GM18498 (cell line): ENCODE results near the gene FHDC1.

ENCODE experiments used
- ATAC-seq: cut with Tn5 transposase; IDR thresholded peaks from one replicate; pipeline ENCODE4 v1.9.1; 2021; ENCODE audit warnings: mild to moderate bottlenecking, moderate library complexity; ENCODE audit not compliant: unreplicated experiment

The FHDC1 gene

DNA sequence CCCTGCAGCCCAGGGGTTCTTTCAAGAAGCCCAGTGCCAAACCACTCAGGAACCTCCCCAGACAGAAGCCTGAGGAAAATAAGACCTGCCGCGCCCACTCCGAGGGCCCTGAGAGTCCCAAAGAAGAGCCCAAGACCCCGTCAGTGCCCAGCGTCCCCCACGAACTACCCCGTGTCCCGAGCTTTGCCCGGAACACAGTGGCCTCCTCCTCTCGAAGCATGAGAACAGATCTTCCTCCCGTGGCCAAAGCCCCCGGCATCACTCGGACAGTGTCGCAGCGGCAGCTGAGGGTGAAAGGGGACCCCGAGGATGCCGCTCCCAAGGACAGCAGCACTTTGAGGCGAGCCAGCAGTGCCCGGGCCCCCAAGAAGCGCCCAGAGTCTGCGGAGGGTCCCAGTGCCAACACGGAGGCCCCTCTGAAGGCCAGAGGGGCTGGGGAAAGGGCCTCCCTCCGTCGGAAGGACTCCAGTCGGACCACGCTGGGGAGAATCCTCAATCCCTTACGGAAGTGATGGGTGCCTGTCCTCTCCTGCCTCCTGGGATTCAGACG, 40.2 kb downstream of the FHDC1 start:
- ATAC-seq, result no peak

- ATAC-seq, result no peak
Measured at GRCh38 chr4:152979731-152980330, 43.7 kb downstream of the FHDC1 start.

GRCh38 chr4:152981278-152981677, 45.2 kb downstream of the FHDC1 start:
- no peak for ATAC-seq

- ATAC-seq, result no peak
Measured at GRCh38 chr4:152981842-152982241, 45.7 kb downstream of the FHDC1 start.

GRCh38 chr4:152983221-152983620, 47.1 kb downstream of the FHDC1 start:
- ATAC-seq, result no peak

GRCh38 chr4:152983774-152984411, 47.8 kb downstream of the FHDC1 start:
- ATAC-seq, result no peak

DNA sequence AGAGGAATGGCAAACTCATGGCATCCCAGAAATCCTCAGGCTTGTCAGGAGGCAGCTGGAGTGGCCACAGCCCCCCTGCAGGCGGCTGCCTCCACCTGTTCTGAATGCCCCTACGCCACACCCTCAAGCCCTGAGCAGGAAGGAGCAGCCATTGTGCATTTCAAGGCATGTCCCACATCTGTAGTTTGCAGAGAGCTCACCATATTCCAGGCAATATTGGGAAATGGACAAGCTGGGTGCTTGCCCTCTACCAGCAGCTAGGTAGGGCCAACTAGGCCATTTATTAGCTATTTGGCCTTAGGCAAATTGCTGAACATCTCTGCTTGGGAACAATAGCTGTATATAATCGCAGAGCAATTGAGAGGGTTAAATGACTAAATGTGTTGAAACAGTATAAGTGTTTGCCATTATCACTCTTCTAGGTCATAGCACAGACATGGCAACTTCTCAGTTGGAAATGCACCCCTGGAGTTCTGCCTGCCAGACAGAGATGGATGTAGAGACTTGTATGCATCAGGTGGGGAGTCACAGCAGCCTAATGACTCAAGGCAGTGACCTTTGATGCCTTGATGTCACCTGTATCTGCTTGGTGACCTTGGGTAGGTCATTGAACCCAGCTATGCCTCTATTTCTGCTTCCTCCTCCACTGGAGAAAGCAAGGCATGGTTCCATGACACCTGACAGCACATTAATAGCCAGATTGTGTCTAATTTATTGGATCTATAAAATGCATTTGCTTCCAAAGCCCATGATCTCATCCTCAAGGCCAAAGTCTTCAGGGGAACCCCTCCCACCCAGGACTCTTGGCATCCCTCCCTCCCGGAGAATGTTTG, 52.8 kb downstream of the FHDC1 start:
- ATAC-seq, result no peak

- ATAC-seq, result no peak
Measured at GRCh38 chr4:152989554-152989970, 53.4 kb downstream of the FHDC1 start.

GRCh38 chr4:152990471-152991131, 54.5 kb downstream of the FHDC1 start:
- no peak for ATAC-seq

DNA sequence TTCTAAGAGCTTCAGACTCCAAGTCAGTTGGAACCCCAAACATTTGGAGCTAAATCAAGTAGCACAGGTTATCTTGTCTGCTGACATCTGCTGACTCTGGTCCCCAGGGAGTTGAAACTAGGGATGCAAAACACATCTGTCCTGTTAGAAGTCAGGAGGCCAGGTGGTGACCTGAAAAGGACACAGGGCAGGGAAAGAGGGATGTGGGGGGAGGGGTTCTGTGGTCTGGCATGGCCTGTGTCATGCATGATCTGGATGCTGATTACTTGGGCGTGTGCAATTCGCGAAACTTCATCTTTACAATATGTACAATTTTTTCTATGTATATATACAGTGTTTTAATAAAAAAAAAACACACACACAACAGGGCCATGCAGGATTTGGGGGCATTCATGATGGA, 55.3 kb downstream of the FHDC1 start:
- no peak for ATAC-seq

DNA sequence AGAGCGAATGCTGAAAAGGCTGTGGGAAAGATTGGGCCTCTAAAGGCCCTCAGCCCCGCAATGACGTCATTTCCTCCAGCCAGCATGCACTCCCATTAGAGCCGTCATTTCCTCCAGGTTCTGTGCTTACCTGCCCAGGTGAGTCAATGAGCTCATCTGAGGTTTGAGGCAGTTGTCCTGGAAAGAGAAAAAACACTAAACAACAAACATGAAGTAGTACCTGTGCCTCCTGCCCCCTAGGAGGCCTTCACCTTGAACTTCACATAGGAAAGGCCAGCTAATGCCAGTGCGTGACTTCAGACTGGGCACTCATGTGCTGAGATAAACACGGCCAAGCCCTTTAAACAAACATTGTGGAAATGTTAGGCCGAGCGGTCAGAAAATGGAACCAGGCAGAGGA, 55.9 kb downstream of the FHDC1 start:
- ATAC-seq, result no peak

DNA sequence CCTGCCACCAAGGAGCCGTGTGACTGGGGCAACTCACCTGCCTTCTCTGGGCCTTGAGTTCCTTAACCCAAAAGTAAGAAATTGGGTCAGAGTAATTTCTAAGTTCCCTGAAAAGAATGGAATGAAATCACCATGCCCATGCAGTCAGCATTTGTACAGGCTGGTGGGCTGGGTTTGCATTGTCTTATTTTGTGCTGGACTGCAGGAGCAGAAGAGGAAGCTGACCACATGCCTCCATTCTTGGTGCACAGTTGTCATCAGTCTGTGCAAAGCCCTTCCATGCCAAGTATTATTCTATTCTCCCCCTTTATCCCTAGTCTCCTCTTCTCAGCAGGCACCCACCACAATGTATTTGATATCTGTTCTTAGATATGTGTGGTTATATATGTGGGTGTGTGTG, 56.3 kb downstream of the FHDC1 start:
- no peak for ATAC-seq

DNA sequence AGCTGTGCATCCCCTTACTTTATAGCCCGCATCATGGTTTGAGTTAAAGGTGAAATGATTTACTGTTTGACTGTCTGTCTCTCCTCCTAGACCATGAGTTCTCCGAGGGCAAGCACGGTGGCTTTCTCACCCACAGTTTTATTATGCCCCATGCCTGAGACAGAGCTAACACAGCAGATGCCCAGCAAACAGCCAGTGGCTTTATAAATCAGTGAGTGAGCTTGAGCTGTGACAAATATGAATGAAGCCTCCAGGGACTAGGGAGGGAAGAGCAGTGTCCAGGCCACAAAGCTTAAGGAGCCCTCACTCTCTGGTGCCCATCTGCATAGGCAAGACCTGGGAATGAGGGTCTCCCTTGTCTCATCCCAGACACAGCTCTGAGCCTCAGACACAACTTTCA, 57.9 kb downstream of the FHDC1 start:
- ATAC-seq, result no peak

DNA sequence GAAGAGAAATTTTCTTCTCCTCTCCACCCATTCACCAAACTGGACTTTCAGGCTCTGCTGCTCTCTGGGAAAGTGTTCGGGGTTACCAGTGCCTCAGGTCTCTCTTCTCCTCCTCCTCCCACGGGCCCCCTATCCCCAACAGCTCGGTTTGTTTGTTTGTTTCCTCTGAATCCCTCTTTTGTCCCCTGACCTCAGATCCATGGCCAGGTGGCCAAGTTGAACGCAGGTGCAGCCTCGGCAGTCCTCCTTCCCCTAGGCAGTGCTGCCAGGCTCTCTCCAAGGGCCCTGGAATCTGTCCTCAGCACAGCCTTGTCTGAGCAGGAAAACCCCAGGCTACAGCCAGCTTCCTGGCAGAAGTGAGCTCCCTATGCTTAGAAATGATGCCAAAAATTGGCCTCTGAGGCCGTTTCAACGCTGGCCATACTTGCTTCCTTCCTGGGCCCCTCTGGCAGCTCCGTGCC, 60.0 kb downstream of the FHDC1 start:
- no peak for ATAC-seq

GRCh38 chr4:152996672-152997071, 60.5 kb downstream of the FHDC1 start:
- no peak for ATAC-seq

GRCh38 chr4:152997288-152997687, 61.2 kb downstream of the FHDC1 start:
- ATAC-seq, result no peak

DNA sequence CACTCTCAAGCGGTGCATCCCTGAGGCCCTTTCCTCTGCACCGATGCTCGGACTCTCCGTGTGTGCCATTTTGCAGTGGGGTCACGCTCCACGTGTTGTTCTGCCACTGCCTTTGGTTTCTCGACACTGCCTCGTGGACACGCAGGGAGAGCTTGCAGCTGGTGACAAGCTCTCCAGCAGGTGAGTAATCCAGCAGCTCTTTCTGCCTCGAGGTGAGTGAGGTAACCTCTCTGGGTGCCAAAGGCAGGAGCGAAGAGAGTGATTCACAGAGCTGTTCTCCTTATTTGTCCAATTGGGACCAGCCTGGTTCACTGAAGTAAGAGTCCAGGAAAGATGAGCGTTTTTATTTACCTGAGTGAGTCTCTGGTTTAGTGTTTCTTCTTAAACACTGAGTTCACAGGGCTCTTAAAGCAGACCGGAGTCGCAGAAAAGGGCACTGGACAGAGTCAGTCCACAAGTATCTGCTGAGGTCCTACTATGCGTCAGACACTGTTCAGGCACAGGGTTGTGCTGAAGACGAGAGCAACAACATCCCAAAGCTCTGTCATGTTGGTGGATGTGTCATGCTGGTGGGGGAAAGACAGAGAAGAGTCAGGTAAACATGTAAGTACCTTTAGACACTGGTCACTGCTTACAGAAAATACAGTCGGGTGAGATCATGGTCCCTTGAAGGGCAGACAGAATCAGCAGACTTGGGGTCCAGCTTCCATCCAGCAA, 61.8 kb downstream of the FHDC1 start:
- ATAC-seq, result no peak

GRCh38 chr4:152998861-152999260, 62.7 kb downstream of the FHDC1 start:
- no peak for ATAC-seq

DNA sequence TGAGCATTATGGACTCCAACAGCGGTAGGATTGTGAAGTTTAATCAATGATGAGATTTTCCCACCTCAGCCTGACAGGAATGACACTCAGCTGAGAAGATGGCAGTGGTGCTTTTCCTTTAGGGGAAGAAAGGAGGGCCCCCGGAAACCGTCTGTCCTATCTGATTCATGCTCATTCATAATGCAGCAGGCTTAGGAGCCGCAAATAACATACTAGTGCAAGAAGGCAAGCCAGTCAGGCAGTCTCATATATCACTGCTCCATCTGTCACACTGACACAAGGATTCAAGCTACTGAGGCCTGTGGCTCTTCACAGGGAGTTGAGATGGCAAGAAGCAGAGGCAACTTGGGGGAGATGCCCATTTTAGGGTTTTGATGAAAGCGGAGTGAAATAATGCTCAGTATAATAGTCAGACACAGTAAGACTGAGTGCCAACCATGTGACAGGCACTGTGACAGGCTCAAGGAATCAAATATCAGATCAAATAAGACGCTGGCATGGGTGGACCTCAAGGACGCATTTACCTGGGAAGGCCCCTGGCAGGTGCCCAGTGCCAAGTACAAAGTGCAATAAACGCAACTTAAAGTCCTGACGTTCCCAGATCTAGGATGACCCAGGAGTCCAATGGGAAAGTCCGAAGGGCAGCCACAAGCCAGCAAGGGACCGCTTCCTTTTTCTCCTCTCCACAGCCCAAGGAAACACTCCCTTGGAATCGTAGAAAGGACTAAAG, 63.4 kb downstream of the FHDC1 start:
- no peak for ATAC-seq

DNA sequence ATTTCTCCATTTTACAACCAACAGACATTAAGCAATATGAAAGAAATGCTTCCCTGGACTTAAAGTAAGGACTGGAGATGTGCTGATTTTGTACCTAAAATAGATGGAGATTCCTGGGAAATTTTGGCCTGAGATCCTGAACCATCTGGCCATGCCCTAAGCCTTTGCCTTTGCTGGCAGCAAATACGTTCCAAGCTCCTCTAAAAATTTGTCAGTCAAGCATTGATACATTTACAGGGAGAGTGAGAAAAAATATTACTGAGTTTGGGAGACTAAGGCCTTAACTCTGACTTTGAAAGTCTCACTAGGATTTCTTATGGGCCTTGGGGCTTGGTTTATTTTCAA, 63.9 kb downstream of the FHDC1 start:
- ATAC-seq, result no peak
